Measurements from ENCODE around the gene TSPAN1. TPM values are rescaled to one million over a fixed set of nuclear protein-coding genes. Genes with fewer than 3 reads are reported as not detected.

The TSPAN1 gene
- total and polyA plus RNA-seq, 12 donors: 0.80 to 5.3 (median 1.7) TPM

- Histone ChIP-seq H3K4me1 (peaks cover 13 to 49% (median 43%) of the 10 kb centered on the region in 9 donors), H3K27me3 (no peaks in the 10 kb centered on the region), H3K4me3 (peak overlapping the region; percentile 70 to 99 (median 82)), H3K9me3 (no peaks in the 10 kb centered on the region), H3K27ac (peak overlapping the region; percentile 50 to 95 (median 87)), H3K36me3 (peaks cover 0 to 16% (median 0%) of the 10 kb centered on the region in 9 donors)
- DNase-seq: no peak
- intact Hi-C loops (cut with DNase I): no loop called here
- ATAC-seq: peak in 7 of 8 donors; percentile 1 to 34 (median 17)
- TF ChIP-seq CTCF (IDR thresholded peaks at IDR 0.05): no peak
- 12 to 22% methylated on average over 14 of the region's 14 CpGs for WGBS, 2 donors
Measured at GRCh38 chr1:46203738-46204405, 29.0 kb downstream of the TSPAN1 start.

GRCh38 chr1:46204406-46204742 is 29.5 kb downstream of the TSPAN1 start:
- peak in 7 of 8 donors; percentile 23 to 53 (median 35) for ATAC-seq
- Histone ChIP-seq H3K36me3 (peaks cover 0 to 20% (median 0%) of the 10 kb centered on the region in 9 donors), H3K27ac (peak overlapping the region; percentile 50 to 95 (median 87)), H3K4me3 (peak overlapping the region; percentile 70 to 99 (median 82)), H3K4me1 (peaks cover 10 to 44% (median 38%) of the 10 kb centered on the region in 9 donors), H3K9me3 (no peaks in the 10 kb centered on the region), H3K27me3 (no peaks in the 10 kb centered on the region)
- TF ChIP-seq CTCF (IDR thresholded peaks at IDR 0.05): no peak
- no peak for DNase-seq
- 15 to 20% methylated on average over 5 of the region's 5 CpGs for WGBS, 2 donors
- intact Hi-C loops (cut with DNase I): no loop called here

- H3K9me3 ChIP-seq: no peaks in the 10 kb centered on the region
- no peaks in the 10 kb centered on the region for H3K27me3 ChIP-seq
- WGBS, 2 donors: 69 to 70% methylated on average over 3 of the region's 3 CpGs
- peak overlapping the region in 3 of 10 donors; percentile 76 to 99 (median 78) for H3K4me3 ChIP-seq
- DNase-seq (no peak), ATAC-seq (no peak)
- TF ChIP-seq CTCF (IDR thresholded peaks at IDR 0.05): no peak
- peak overlapping the region; percentile 58 to 95 (median 87) for H3K27ac ChIP-seq
- intact Hi-C loops (cut with DNase I): no loop called here
- peaks cover 0 to 22% (median 0%) of the 10 kb centered on the region in 9 donors for H3K36me3 ChIP-seq
- peaks cover 10 to 44% (median 37%) of the 10 kb centered on the region in 9 donors for H3K4me1 ChIP-seq
Measured at GRCh38 chr1:46205141-46205540, 30.3 kb downstream of the TSPAN1 start.

GRCh38 chr1:46205791-46206190 is 30.9 kb downstream of the TSPAN1 start:
- WGBS, 2 donors: 28 to 41% methylated on average over 3 of the region's 3 CpGs
- no peaks in the 10 kb centered on the region for H3K9me3 ChIP-seq
- TF ChIP-seq CTCF (IDR thresholded peaks at IDR 0.05): no peak
- H3K4me1 ChIP-seq: peaks cover 10 to 44% (median 37%) of the 10 kb centered on the region in 9 donors
- no peaks in the 10 kb centered on the region for H3K27me3 ChIP-seq
- H3K4me3 ChIP-seq: no peak overlapping the region
- DNase-seq: peak in 1 of 2 donors; percentile 46
- peaks cover 0 to 24% (median 0%) of the 10 kb centered on the region in 9 donors for H3K36me3 ChIP-seq
- intact Hi-C loops (cut with DNase I): no loop called here
- H3K27ac ChIP-seq: peak overlapping the region; percentile 58 to 95 (median 87)
- peak in 7 of 8 donors; percentile 32 to 83 (median 65) for ATAC-seq
